Nephron progenitor cell (in vitro differentiated cells): ENCODE measurements around the gene SKAP2.

Experiments used
- DNase-seq: peaks from one replicate; pipeline ENCODE4 v3.0.0; 2021
- H3K27ac Mint-ChIP-seq: 2 replicates; pipeline ENCODE4 v1.8.0; 2021; ENCODE audit warnings: mild to moderate bottlenecking, moderate library complexity, mixed read lengths
- H3K27me3 Mint-ChIP-seq: 2 replicates; pipeline ENCODE4 v1.8.0; 2021; ENCODE audit warnings: mild to moderate bottlenecking, low read depth, mixed read lengths; ENCODE audit not compliant: poor library complexity
- H3K36me3 Mint-ChIP-seq: 2 replicates; pipeline ENCODE4 v1.8.0; 2021; ENCODE audit warnings: low read depth, mixed read lengths
- H3K4me1 Mint-ChIP-seq: 2 replicates; pipeline ENCODE4 v1.8.0; 2021; ENCODE audit warnings: mixed read lengths
- H3K4me3 Mint-ChIP-seq: 2 replicates; pipeline ENCODE4 v1.8.0; 2021; ENCODE audit warnings: mild to moderate bottlenecking, moderate library complexity, mixed read lengths
- H3K9me3 Mint-ChIP-seq: 2 replicates; pipeline ENCODE4 v1.8.0; 2021; ENCODE audit warnings: mild to moderate bottlenecking, moderate library complexity, mixed read lengths
- CTCF ChIP-seq: fragments of 200-600 bp; sonication (generic); IDR thresholded peaks from 2 replicates; pipeline ENCODE4 v1.5.0; 2021; ENCODE audit warnings: antibody characterized with exemption

SKAP2 gene

GRCh38 chr7:26683277-26683676, 181.1 kb downstream of the SKAP2 start:
- H3K4me1 Mint-ChIP-seq: peaks cover 84% of the 10 kb centered on the region
- TF ChIP-seq CTCF: no peak
- H3K9me3 Mint-ChIP-seq: no peaks in the 10 kb centered on the region
- H3K4me3 Mint-ChIP-seq: no peak overlapping the region
- no peaks in the 10 kb centered on the region for H3K27me3 Mint-ChIP-seq
- no peak for DNase-seq
- peak overlapping the region; percentile 50 for H3K27ac Mint-ChIP-seq
- H3K36me3 Mint-ChIP-seq: peaks cover 15% of the 10 kb centered on the region

DNA sequence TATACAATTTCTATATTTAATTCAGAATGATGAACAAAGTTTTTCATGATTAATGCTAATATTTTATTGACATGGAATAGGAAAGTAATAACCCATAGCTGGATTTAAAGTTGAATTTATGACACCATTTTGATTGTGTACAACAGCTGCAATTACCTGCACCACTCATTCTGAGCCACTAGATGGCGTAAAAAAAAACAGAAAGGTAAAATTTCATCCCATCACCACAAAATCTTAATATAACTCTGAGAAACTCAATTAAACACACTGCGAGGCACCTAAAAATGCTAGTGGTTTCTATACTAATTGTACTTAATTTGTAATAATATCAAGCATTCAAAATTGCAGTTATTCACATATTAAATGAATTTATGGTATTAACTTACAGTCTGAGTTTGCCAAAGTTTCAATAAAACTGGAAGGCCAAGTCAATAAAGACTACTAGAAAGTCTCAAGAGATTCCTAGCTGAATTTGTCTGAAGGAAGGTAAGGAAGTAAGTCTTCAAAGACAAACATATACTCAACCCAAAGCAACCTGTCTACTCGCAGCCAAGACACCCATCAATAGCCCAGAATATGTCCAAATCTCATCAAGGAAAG, 182.5 kb downstream of the SKAP2 start:
- TF ChIP-seq CTCF: peak; percentile 86
- Mint-ChIP-seq H3K4me3 (no peak overlapping the region), H3K4me1 (peaks cover 70% of the 10 kb centered on the region), H3K27ac (no peak overlapping the region), H3K36me3 (peaks cover 19% of the 10 kb centered on the region), H3K9me3 (no peaks in the 10 kb centered on the region), H3K27me3 (no peaks in the 10 kb centered on the region)
- no peak for DNase-seq

- Mint-ChIP-seq H3K36me3 (peaks cover 24% of the 10 kb centered on the region), H3K4me3 (peak overlapping the region; percentile 20), H3K4me1 (peaks cover 62% of the 10 kb centered on the region), H3K27ac (peak overlapping the region; percentile 57), H3K9me3 (no peaks in the 10 kb centered on the region), H3K27me3 (no peaks in the 10 kb centered on the region)
- TF ChIP-seq CTCF: no peak
- peak; percentile 28 for DNase-seq
Observed at GRCh38 chr7:26680587-26680986, 183.8 kb downstream of the SKAP2 start.

DNA sequence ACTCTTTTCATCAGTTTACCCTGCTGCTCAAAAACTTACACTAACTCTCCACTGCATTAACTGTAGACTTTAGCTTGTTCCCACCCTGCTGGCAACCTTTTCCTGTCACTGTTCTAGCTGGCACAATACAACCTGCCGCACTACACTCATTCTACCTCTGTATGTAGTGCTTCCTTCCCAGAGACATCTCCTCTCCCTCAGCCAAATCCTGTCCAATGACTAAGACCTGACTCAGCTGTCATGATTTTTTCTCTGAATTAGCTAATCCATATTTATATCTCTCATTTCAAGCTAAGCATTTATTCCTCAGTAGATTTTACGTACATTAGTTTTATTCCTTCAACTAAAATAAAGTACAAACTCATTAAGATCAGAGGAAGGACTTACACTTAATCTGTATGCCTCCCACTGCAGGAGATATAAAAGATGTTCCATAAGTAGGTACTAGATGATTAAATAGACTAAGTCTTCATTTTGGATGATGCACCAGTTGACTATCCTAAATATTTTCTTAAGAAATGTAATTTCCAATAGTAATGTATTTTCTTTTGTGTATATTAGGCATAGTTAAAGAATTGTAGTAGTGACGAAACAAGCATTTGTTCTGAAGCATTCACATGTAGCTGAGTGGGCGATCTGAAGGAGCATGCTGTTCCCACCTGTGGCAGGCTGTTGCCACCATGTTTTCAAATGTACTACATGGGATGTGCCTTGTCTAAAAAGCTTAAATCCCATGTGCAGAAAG, 189.1 kb downstream of the SKAP2 start:
- H3K36me3 Mint-ChIP-seq: peaks cover 21% of the 10 kb centered on the region
- no peak for TF ChIP-seq CTCF
- H3K4me3 Mint-ChIP-seq: no peak overlapping the region
- no peaks in the 10 kb centered on the region for H3K27me3 Mint-ChIP-seq
- H3K9me3 Mint-ChIP-seq: no peaks in the 10 kb centered on the region
- no peak for DNase-seq
- no peak overlapping the region for H3K27ac Mint-ChIP-seq
- peaks cover 25% of the 10 kb centered on the region for H3K4me1 Mint-ChIP-seq

DNA sequence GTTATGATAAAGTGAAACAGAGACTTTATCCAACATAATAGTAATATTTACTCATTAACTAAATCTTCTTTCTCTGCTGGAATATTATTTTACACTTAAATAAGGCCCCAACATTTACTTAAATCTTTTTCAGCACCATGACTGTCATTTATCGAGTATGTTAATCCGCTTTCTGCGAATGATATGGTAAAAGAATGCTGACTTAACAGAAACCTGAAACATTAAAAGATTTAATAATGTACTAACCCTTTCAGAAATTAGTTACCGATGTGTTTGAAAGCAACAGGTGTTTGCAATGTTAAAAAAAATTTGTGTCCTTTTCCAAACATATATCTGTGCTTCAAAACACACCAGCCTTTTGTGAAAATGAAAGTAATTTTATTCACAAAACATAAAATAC, 190.5 kb downstream of the SKAP2 start:
- no peak overlapping the region for H3K4me3 Mint-ChIP-seq
- peaks cover 19% of the 10 kb centered on the region for H3K4me1 Mint-ChIP-seq
- no peak for TF ChIP-seq CTCF
- H3K9me3 Mint-ChIP-seq: no peaks in the 10 kb centered on the region
- H3K27me3 Mint-ChIP-seq: no peaks in the 10 kb centered on the region
- H3K27ac Mint-ChIP-seq: no peak overlapping the region
- peaks cover 12% of the 10 kb centered on the region for H3K36me3 Mint-ChIP-seq
- no peak for DNase-seq

DNA sequence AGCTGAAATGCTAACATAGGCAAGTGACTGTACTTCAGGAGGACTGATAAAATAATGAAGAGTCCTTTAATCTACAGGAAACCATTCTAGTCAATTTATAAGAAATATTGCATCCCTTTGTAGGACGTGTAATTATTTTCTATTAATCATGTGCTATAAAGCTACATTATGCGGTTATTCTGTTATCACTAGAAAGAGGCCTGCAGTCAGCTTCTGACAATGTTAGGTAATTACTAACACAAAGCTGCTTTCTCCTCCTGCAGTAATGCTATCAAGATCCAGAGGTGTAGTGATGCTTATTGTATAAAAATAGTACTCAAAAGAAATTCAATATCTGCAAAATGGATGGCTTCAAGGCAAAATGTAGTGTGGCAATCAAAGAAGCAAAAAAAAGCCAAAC, 191.1 kb downstream of the SKAP2 start:
- Mint-ChIP-seq H3K4me1 (peaks cover 21% of the 10 kb centered on the region), H3K36me3 (peaks cover 9% of the 10 kb centered on the region), H3K9me3 (no peaks in the 10 kb centered on the region), H3K27ac (no peak overlapping the region), H3K27me3 (no peaks in the 10 kb centered on the region), H3K4me3 (no peak overlapping the region)
- DNase-seq: no peak
- no peak for TF ChIP-seq CTCF
